DMS 273 treated with DMSO at 0.1 percent for 48 hours (cell line): ENCODE measurements around the gene LRCH2.
"Not testable (repeated sequence)": the region's sequence is repeated elsewhere in the genome, so short reads cannot be mapped to it uniquely, and the experiment has no call there.

Source experiments
- DNase-seq: peaks from one replicate; lab custom pipeline; 2025; lab: John Stamatoyannopoulos, UW

The LRCH2 gene

GRCh38 chrX:115233497-115234455, at the start of gene LRCH2:
Gene LRCH2 (minus strand): TSS chrX:115234096. CDS start chrX:115234041, 55 bp downstream.
- no peak for DNase-seq

GRCh38 chrX:115269051-115269683, 35.3 kb upstream of the LRCH2 start:
- DNase-seq: no peak

DNA sequence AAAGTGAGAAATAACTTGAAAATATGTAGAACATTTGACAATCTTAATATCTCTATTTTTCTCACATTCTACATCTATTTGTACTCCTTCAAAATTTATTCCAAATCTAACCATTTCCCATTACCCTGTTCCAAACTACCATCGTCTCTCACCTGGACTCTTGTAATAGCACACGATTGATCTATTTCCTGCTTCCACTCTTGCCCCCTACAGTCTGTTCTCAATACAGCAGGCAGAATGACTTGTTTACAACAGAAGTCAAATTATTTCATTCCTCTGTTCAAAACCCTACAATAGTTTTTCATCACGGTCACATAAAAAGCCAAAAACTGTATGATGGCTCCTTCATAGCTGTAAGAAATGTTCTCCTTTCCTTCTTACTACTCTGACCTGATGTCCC, 34.5 kb upstream of the LRCH2 start:
- DNase-seq: no peak

- no peak for DNase-seq
Observed at GRCh38 chrX:115266300-115266699, 32.4 kb upstream of the LRCH2 start.

DNA sequence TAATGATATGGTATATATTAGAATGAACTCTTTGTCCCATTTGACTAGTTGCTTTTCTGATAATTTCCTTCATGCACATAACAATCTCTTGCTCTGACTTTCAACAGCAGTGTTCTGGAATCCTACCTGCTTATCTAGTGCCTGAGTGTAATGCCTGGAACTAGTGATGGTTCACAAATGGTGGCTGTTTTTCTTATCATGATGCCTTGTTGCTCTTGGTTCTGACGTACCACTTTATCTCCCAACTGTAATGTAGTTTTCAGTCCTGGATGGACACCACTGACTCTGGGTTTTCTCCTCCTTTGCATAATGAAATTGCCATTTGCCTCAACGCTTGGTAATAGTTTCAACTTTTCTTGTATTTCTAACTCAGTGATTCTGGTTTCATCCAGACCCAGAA, 30.1 kb upstream of the LRCH2 start:
- no peak for DNase-seq

- no peak for DNase-seq
Observed at GRCh38 chrX:115261148-115261547, 27.3 kb upstream of the LRCH2 start.

DNA sequence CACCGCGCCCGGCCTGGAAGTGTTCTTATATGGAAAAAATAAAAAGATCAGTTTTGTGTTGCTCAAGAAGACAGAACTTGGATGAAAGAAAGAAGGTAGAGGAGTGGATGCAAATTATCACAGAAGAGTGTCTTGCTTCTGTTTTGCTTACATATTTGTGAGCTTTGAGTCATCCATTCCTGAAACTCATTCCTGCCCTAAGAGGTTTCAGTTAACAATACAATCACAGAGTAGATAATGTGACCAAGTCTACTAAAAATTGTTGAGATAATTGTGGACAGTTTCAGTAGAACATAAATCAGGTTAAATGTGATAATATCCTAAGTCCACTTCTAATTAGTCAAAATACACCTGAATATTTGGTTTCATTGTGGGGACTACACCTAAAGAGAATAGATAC, 26.4 kb upstream of the LRCH2 start:
- no peak for DNase-seq

DNA sequence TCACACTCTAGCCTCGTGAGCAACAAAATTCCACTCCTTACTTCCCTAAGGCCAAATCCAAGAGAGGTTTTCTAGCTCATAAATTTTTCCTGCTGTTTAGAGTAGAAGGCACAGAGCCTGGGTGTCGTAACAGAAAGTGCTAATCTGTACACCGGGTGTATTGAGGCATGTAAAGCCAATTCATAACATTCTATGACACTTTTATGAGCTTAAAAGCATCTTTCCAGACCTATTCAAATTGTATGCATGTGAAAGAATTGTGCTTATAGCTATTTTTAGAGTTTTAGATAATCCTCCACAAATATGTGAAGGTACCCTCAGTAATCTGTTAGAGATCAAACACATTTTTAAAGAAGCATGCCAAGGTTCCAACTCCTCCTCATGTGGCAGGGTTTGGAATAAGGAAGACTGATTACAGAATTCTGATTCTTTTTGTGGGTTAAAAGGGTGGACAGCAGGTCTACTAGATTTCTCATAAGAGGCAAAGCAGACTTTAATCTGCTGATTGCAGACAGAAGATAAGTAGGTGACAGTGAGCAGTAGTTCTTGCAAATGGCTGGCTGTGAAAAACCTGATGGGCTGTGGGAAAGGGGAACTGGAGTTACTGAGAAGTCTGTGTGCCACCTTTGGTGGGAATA, 25.5 kb upstream of the LRCH2 start:
- DNase-seq: no peak

DNA sequence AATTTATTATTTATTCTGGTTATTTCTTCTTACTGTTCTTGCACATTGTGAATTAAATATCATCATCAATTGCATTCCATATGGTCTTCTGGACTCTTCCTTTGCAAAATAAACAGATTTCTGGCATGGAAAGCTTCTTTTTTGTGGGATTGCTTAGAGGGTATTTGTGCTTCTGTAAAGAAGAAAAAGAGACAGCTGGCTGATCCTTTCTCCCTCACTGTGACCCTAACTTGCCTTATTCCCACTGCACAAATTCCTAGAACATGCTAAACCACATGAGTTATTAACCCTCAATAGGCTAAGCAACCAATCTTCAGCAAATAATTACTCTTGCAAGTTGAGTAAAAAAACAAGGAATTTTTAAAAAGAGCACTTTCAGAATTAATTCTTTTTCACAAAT, 23.8 kb upstream of the LRCH2 start:
- no peak for DNase-seq

GRCh38 chrX:115255003-115255402, 21.1 kb upstream of the LRCH2 start:
- no peak for DNase-seq

- no peak for DNase-seq
Observed at GRCh38 chrX:115251458-115252233, 17.8 kb upstream of the LRCH2 start.

GRCh38 chrX:115237056-115237455, 3.2 kb upstream of the LRCH2 start:
- DNase-seq: no peak

DNA sequence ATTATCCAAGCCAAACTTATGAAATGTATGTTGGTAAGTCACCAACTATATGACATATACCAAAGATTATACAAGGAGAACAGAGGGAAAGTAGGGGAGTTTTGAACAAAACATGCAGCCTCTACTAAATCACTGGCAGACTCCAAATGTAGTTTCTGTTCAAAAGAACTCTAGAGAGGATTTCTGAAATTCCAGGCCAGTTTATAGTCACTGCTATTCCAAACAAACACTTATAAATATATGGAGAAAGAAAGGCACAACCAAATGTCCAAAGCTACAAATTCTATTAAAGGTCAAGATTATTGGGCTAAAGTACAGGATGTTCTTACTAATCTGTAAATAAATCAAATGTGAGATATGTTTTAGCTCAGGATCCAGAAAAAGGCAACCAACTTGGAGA, 2.7 kb upstream of the LRCH2 start:
- no peak for DNase-seq

DNA sequence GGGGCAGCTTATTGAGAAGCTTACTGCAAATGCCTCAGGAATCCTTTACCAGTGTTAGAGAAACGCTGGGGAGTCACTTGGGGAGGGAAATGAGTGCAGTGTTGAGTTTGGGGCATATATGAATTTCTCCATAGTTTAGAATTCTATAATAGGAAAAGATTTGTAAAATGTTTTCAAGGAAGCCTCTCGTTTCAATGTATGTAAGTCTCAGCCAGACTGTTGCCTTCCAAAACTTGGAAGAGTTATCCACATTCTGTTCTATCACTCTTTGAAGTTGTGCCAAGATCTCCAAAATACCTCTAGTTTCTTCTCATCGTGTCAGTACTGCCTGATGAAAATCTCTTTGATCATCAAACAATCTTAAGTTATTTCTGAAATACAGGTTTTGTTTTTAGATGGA, 565 bp upstream of the LRCH2 start:
- DNase-seq: no peak

- DNase-seq: no peak
Observed at GRCh38 chrX:115232933-115233496, 881 bp downstream of the LRCH2 start.

GRCh38 chrX:115229337-115230003, 4.4 kb downstream of the LRCH2 start:
- DNase-seq: no peak

GRCh38 chrX:115226929-115227328, 7.0 kb downstream of the LRCH2 start:
- DNase-seq: no peak

- DNase-seq: not testable (repeated sequence)
Observed at GRCh38 chrX:115217346-115217745, 16.6 kb downstream of the LRCH2 start.

GRCh38 chrX:115214605-115215004, 19.3 kb downstream of the LRCH2 start:
- DNase-seq: no peak

- no peak for DNase-seq
Observed at GRCh38 chrX:115214151-115214550, 19.7 kb downstream of the LRCH2 start.

DNA sequence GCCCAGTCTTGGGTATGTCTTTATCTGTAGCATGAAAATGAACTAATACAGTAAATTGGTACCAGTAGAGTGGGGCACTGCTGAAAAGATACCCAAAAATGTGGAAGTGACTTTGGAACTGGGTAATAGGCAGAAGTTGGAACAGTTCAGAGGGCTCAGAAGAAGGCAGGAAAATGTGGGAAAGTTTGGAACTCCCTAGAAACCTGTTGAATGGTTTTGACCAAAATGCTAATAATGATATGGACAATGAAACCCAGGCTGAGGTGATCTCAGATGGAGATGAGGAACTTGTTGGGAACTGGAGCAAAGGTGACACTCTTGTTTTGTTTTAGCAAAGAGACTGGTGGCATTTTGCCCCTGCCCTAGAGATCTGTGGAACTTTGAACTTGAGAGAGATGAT, 24.3 kb downstream of the LRCH2 start:
- DNase-seq: not testable (repeated sequence)
